Measurements from ENCODE around the gene THRB.
A peak's percentile ranks its signal among the peaks of the same experiment; 100 is the strongest.

THRB gene

DNA sequence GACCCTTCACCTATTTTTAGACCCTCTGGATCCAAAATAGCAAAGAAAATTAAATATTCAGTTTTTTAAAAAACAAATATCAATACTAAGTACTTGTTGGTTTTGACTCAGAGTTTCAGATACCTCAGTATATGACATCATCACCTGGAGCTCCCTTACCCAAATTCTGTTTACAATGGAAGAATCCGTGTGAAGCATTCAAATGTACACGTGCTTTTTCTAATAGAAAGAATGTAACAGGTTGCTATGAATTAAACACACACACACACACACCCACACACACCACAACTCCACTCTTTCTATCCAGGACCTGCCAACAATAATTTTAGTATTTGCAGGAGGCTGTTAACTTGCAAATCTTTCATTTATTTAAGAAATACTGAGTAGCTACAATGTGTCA is 221.8 kb downstream of the THRB start (continued):
- TF ChIP-seq ZNF561 (tag by site-specific recombination; IDR thresholded peaks at IDR 0.05; ENCODE audit: borderline replicate concordance) (no peak), ZNF677 (tag by site-specific recombination; IDR thresholded peaks at IDR 0.05) (no peak), ZNF292 (tag by site-specific recombination; IDR thresholded peaks at IDR 0.05; ENCODE audit: borderline replicate concordance, low read depth) (no peak), MZF1 (tag by site-specific recombination; IDR thresholded peaks at IDR 0.05; ENCODE audit: borderline replicate concordance) (no peak), ZNF624 (tag by site-specific recombination; IDR thresholded peaks at IDR 0.05) (no peak), ZNF558 (tag by site-specific recombination; IDR thresholded peaks at IDR 0.05) (no peak), ATF2 (tag by site-specific recombination; IDR thresholded peaks at IDR 0.05; ENCODE audit: low read depth) (peak; percentile 85), ZNF768 (tag by site-specific recombination; IDR thresholded peaks at IDR 0.05) (no peak), ZNF626 (tag by site-specific recombination; IDR thresholded peaks at IDR 0.05) (no peak), ZFHX2 (tag by site-specific recombination; conservative IDR thresholded peaks at IDR 0.05) (peak; percentile 32; the same call in 1 of the 2 replicates), ZNF26 (tag by site-specific recombination; IDR thresholded peaks at IDR 0.05) (no peak), ZNF157 (tag by site-specific recombination; IDR thresholded peaks at IDR 0.05) (no peak), ZNF2 (tag by site-specific recombination; IDR thresholded peaks at IDR 0.05) (no peak), ZNF221 (tag by site-specific recombination; IDR thresholded peaks at IDR 0.05; ENCODE audit: borderline replicate concordance) (no peak), ZBTB49 (tag by site-specific recombination; IDR thresholded peaks at IDR 0.05; ENCODE audit: low read depth) (no peak), PRDM10 (tag by site-specific recombination; IDR thresholded peaks at IDR 0.05) (peak; percentile 84), ZNF132 (tag by site-specific recombination; IDR thresholded peaks at IDR 0.05; ENCODE audit: borderline replicate concordance) (no peak), ZNF670 (tag by site-specific recombination; IDR thresholded peaks at IDR 0.05; ENCODE audit: low read depth) (no peak), ZBTB21 (tag by site-specific recombination; IDR thresholded peaks at IDR 0.05) (peak; percentile 42; the same call in 1 of the 2 replicates), REPIN1 (tag by site-specific recombination; IDR thresholded peaks at IDR 0.05; ENCODE audit: low read depth) (no peak)
- TF ChIP-seq, protein P1, sequence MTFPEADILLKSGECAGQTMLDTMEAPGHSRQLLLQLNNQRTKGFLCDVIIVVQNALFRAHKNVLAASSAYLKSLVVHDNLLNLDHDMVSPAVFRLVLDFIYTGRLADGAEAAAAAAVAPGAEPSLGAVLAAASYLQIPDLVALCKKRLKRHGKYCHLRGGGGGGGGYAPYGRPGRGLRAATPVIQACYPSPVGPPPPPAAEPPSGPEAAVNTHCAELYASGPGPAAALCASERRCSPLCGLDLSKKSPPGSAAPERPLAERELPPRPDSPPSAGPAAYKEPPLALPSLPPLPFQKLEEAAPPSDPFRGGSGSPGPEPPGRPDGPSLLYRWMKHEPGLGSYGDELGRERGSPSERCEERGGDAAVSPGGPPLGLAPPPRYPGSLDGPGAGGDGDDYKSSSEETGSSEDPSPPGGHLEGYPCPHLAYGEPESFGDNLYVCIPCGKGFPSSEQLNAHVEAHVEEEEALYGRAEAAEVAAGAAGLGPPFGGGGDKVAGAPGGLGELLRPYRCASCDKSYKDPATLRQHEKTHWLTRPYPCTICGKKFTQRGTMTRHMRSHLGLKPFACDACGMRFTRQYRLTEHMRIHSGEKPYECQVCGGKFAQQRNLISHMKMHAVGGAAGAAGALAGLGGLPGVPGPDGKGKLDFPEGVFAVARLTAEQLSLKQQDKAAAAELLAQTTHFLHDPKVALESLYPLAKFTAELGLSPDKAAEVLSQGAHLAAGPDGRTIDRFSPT (tag by site-specific recombination; IDR thresholded peaks at IDR 0.05): no peak
- TF ChIP-seq, protein P2, sequence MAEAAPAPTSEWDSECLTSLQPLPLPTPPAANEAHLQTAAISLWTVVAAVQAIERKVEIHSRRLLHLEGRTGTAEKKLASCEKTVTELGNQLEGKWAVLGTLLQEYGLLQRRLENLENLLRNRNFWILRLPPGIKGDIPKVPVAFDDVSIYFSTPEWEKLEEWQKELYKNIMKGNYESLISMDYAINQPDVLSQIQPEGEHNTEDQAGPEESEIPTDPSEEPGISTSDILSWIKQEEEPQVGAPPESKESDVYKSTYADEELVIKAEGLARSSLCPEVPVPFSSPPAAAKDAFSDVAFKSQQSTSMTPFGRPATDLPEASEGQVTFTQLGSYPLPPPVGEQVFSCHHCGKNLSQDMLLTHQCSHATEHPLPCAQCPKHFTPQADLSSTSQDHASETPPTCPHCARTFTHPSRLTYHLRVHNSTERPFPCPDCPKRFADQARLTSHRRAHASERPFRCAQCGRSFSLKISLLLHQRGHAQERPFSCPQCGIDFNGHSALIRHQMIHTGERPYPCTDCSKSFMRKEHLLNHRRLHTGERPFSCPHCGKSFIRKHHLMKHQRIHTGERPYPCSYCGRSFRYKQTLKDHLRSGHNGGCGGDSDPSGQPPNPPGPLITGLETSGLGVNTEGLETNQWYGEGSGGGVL (tag by site-specific recombination; IDR thresholded peaks at IDR 0.05): no peak
- TF ChIP-seq, protein P3, sequence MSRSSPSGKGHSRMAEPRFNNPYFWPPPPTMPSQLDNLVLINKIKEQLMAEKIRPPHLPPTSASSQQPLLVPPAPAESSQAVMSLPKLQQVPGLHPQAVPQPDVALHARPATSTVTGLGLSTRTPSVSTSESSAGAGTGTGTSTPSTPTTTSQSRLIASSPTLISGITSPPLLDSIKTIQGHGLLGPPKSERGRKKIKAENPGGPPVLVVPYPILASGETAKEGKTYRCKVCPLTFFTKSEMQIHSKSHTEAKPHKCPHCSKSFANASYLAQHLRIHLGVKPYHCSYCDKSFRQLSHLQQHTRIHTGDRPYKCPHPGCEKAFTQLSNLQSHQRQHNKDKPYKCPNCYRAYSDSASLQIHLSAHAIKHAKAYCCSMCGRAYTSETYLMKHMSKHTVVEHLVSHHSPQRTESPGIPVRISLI (tag by site-specific recombination; IDR thresholded peaks at IDR 0.05): peak; percentile 4; the same call in 1 of the 2 replicates
- TF ChIP-seq, protein P4, sequence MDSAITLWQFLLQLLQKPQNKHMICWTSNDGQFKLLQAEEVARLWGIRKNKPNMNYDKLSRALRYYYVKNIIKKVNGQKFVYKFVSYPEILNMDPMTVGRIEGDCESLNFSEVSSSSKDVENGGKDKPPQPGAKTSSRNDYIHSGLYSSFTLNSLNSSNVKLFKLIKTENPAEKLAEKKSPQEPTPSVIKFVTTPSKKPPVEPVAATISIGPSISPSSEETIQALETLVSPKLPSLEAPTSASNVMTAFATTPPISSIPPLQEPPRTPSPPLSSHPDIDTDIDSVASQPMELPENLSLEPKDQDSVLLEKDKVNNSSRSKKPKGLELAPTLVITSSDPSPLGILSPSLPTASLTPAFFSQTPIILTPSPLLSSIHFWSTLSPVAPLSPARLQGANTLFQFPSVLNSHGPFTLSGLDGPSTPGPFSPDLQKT (IDR thresholded peaks at IDR 0.05; ENCODE audit: borderline replicate concordance, low read depth, low read length): no peak
